SIG-M5 treated with dmso at 0.1 percent for 504 hours (cell line): ENCODE measurements around the gene GLDC.
"Not testable (repeated sequence)": the region's sequence is repeated elsewhere in the genome, so short reads cannot be mapped to it uniquely, and the experiment has no call there.

Experiments used
- DNase-seq: peaks from one replicate; lab custom pipeline; 2025; ENCODE audit not compliant: unreplicated experiment; lab: John Stamatoyannopoulos, UW

GLDC gene

DNA sequence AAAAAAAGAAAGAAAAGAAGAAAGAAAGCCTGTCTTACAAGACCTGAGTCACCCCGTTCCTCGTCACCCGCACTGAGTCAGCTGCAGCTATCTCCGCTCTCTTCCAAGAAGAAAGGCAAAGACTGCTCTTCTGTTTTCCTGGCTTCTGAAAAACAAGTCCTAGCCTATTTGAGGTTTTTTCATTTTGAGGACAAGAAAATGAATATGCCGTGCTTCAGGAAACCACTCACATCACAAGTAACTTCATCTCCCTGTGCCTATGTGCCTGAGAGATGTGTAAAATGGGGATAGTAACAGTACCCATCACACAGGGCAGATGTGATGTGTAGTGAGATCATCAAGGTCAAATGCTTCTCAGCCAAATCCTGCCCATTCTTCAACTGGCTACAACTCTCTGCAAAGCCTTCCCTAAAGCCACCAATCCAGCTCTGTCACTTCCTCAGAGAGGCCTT, 78.4 kb downstream of the GLDC start:
- DNase-seq = no peak

DNA sequence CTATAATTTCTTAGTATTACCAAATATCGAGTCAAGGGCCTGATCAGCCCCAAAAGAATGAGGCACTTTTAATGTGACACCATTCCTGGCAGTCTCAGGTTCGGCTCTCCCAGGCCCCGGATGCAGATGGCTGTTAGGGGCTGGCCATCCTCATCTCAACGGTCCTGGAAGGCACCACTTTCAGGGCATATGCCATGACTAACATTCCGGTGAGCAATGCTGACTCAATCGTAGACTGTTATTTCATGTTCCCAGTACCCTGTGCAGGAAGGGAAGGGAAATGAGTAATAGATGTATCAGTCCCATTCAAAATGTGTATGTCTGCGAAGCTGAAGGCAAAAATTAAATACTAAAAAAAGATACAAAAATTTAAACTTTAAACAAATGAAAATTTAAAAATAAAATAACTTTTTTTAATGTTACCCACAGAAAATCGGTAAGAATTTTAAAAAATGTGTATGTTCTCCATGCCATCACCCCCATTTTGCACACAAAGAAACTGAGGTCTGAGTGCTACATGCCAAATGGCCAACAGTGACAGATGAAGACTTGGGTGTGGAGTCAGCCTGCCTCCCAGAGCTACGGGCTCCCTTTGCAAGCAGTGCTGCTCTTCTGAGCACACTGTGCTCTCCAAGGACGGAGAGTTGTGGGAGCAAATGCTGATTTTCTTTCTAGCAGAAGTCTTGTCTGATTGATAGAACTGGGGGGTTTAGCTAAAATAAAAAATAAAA, 79.0 kb downstream of the GLDC start:
- peak; percentile 67 for DNase-seq

DNA sequence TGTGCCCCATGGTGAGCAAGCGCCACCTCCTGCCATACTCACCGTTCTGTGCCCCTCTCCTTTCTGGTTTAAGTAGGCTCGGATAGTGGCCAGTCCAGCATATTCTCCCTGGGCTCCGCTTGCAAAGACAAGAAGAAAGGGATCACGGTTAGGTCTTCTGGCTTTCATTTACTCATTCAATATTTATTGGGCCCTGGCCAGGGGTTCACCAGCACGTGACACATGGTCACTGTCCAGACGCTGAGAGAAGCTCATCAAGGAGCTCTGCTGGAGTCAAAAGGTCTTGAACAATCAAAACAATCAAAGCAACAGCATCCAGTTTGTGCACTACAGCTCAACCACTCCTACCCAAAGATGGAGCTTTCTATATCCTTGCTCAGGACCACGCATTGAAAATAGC, 80.2 kb downstream of the GLDC start:
- no peak for DNase-seq

DNA sequence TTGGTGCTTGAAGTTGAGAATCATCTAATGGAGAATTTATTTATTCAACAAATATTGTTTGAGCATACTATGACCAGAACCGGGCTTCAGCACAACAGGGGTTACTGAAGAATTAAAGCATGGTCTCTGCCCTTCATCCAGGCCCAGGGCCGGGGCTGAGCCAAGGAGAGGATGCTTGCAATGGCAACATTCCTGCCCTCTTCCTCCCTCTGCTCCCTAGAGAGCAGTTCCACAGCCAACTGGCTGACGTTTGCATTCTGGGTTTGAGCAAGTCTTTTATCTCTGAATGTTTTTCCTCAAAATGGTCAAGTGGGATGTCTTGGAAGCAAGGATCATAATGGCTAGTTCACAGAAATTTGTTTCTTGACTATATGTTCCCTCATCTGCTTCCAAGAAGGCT, 80.7 kb downstream of the GLDC start:
- no peak for DNase-seq

DNA sequence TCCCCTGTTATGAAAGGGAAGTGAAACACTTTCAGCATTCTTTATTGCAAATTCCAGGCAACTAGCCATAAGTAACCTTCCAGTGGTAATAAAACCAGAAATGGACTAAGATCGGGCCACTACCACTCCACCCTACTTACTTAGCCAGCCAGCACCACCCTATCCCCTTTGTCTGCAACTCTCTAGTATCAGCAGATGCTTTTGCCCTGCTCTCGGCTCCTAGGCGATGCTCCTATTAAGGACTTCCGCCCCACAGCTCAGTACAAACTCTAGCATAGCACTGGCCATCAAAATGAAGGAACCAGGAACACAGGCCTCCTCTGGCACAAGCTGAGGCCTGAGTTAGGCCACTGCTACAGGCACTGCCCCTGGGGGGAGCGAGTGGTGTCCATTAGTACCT, 81.2 kb downstream of the GLDC start:
- no peak for DNase-seq

DNA sequence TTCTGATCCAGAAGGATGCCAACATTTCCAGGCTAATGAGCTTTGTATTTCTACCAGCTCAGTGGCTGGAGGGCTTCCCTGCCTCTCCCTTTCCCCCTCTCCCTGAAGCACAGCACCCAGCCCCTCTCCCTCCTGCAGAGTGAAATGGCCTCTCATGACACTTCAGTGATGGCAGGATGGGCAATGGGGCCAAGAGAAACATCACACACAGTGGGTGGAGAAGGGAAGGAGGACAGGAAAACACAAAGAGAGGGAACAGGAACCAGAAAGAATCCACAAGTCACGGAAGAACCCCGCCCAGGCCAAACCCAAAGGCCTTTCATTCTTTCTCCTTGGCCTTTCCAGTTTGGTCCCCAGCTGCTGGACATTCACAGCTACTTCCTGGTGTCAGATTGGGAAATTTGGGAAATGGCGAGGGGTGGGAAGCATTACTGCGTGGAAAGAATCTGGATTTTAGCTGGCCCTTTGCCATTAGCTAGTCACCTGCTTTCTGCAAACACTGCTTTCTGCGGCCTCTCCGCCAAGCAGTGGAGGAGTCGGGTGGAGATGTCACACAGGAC, 82.6 kb downstream of the GLDC start:
- DNase-seq = no peak

DNA sequence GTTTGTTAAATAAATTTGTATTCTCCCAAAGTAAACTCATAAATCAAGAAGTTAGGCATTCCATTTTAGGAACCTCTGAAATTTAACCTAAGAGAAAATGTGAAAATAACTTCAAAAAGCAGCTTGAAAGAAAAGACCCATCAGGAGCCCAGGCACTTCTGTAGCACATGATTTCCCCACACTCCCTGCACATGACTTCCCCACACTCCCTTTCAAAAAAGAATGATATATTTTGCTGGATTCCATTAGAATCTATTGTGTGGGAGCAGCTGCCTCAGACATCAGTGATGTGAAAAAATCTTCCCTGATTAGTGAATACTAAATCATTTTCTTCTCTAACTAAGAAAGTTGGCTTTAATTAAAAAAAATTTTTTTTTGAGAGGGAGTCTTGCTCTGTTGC, 83.3 kb downstream of the GLDC start:
- no peak for DNase-seq

DNA sequence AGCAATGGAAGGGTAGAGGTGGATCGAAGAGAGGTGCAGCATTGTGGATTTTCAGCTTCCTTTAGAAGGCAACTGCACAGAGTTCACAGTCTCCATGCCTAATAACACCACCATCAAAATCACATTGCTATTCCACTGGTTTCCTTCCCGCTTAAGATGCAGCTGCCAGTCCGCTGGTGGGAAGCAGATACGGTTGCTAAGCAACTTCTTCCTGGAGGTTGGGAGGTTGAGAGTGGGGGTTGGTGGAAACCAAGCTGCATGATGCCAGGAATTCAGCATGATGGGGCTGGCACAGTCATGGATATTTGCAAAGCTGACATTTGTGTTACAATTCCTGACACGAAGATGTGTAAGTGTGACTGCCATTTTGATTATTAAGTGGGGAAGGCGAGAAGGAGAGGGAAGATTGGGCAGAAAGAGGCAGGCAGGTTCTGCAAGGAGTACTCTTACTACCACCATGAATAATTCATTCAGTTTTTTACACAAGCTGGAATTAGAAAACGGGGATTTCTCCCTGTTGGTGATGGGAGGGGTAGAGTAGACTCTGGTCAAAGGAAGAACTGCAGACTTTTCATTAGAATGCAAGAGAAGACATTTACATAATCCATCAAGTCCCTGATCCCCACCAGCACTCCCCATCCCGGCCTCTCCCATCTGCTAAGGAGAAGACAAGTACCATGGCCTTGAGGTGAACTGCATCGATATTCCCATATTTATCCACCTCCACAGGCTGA, 87.5 kb downstream of the GLDC start:
- no peak for DNase-seq

DNA sequence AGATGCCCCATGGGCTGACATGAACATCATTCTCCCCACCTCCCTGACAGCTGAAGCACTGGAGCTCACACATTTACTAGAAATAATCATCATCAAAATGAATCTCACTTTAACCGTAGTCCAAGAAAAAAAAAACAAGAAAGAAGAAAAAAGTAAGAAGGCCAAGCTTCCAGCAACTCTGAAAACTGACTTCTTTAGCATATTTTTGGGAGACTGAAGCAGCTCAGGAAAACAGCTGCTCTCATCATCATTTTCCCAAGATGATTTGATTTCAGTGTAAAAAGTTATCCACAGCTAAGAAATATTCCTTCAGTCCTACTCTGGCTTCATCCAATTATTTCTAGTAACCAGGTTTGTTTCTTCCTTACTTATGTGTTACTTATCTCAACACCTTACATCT, 91.7 kb downstream of the GLDC start:
- no peak for DNase-seq

DNA sequence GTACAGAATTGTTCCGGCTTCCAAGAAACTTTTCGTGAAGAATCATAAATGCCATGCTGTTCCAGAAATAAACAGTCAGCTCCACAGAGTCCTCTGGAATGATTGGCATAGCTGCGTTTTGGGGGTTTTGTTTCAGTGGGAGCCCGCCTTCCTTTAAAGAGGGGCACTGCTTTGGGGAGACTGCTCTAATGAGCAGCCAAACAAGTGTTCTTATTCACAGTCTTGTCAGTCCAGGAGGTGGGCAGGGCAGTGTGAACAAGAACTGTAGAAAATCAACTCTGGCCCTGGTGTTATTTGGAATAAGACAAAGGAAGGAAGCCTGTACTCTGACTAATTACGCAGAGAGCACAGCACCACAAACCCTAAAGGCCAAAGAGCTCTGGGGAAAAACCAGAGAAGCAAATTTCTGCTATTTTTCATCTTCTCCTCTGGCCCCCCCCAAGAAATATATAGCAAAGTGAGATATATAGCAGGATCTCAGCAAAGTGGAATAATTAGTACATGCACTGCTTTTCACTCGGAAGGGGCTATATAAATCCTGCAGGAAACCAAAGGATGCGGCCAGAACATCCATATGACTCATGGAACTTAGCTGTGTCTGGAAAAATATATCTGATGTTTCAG, 92.9 kb downstream of the GLDC start:
- no peak for DNase-seq

DNA sequence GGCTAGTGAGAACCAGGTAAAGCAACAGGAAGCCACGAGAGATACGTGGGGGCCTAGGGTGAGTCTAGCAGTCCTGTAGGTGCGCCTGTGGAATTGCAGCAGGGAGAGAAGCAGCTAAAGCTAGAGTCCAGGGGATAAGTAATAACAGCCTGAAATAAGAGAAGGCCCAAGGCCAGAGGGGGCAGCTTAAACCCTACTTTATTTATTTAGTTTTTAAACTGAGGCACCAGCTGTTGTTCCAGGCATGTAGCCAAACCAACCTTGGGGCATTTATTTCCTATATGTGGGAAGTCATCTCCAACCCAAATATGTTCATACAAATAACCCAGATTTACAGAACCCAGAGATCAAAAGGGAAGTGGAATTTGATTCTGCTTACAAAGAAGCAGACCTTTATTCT, 93.5 kb downstream of the GLDC start:
- no peak for DNase-seq

DNA sequence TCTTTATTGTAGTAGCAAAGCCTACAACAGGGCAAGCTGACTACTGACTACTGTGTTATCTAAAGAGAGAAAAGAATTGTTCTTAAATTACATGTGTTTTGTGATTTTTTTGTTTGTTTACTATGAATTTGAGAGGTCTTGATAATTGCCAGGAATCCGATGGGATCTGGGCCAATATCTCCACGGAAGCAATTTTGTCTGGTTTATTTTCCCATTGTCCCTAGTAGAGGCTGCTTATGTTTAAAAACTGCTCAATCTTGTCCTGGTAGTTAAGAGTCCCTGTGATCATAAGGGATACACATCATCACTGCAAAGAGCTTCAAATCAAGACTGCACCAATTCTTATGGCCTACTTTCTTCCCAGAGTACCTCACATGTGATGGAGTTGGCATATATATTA, 94.4 kb downstream of the GLDC start:
- DNase-seq = no peak

DNA sequence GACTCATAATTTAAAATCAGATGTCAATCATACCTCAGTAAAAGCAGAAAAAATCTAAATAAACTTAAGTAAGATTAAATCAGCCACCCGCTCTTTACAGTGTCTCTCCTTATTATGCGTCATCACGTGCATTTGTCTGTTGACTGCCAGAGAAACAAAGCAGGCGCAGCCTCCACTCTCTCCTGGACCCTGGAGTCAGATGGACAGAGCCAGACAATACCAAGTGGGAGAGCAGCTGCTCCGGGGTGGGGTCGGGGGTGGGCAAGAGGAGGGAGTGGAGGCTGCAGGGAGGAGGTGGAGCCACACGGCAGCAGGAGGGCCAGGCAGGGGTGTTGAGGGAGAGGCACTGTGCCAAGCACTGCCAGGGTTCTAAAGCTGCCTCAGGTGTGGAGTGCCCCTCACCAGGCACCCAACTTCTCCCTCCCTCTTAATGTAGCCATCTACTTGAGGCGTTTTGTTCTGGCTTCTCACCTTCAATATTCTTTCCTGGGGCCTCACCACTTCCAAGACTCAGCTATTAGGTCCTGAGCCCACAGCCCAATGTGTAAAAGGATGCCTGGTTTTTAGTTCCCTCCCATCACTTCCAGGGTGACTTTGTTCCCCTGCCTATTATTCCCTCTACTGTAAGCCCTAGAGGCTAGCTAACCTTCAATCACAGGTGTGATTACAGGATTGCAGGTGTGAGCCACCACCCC, 96.3 kb downstream of the GLDC start:
- no peak for DNase-seq

DNA sequence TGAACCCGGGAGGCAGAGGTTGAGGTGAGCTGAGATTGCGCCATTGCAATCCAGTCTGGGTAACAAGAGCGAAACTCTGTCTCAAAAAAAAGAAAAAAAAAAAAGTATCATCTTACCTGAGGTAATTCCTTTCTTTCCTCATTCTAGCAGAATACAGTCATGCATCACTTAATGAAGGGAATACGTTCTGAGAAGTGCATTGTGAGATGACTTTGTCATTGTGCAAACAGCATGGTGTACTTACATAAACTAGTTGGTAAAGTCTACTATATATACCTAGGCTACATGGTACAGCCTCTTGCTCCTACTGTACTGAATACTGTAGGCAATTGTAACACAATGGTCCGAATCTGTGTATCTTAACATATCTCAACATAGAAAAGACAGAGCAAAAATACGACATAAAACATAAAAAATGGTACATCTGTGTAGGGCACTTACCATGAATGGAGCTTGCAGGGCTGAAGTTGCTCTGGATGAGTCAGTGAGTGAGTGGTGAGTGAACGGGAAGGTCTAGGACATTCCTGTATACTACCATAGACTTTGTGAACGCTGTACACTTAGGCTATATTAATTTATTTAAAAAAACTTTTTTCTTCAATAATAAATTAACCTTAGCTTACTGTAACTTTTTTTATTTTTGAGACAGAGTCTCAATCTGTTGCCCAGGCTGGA, 100.4 kb downstream of the GLDC start:
- peak; percentile 10 for DNase-seq

DNA sequence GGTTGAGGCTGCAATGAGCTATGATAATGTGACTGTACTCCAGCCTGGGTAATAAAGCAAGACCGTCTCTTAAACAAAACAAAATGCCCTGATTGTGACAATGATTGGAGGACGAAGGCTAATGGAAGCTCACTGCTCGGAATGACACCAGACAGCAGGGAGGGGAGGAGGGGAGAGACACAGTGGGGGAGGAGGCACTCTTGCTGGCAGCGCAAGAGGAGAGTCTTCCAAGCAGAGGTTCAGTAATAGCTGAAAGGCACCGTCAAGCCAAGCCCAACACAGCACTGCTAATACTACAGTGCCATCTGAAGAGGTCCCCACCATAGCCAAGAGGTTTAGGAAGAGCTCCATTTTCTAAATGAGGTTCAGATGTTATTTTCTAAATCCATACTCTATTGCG, 102.3 kb downstream of the GLDC start:
- no peak for DNase-seq

DNA sequence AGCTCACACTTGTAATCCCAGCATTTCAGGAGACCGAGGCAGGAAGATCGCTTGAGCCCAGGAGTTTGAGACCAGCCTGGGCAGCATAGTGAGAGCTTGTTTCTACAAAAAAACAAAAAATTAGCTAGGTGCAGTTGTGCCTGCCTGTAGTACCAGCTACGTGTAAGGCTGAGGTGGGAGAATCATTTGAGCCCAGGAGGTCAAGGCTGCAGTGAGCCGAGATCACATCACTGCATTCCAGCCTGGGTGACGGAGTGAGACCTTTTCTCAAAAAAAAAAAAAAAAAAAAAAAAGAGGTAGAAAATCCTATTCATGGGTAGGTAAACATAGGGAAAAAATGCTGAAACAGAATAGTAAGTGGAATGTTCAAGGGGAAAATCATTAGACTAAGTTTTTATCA, 102.9 kb downstream of the GLDC start:
- not testable (repeated sequence) for DNase-seq

DNA sequence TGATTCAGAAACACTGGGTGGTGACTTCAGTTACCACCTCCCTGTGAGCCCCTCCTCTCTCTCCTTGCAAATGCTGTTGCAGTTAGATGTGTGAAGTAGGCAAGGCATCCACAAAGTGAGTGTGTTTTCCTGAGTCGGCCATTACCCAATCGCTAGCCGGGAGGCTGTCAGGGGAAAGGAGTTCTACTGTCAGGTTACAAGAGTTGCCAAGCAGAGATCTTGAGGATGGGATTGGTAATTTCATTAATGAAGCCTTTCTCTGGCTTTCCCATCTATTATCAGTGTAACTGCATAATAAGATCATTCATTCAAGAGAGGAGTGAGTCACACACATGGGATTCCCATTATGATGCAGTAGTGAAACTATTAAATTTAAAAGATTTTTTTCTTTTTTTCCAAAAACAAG, 106.9 kb downstream of the GLDC start:
- DNase-seq = no peak

DNA sequence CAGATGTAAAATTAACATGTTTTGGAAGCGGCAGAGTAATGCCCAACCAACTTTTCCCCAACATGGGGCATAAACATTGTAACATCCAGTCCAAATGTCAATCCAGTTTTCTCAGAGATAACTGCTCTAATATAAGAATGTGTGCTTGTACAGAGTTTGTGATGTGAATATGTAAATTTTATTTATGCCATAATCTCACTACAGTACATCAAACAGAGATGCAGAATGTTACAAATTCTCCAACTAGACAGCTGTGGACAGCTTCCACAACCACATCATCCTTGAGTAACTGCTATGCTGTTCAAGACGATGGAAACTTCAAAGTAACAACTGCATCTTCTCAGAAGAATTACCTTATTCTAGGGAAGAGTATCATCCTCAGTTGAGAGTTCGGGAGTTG, 109.9 kb downstream of the GLDC start:
- DNase-seq = no peak

DNA sequence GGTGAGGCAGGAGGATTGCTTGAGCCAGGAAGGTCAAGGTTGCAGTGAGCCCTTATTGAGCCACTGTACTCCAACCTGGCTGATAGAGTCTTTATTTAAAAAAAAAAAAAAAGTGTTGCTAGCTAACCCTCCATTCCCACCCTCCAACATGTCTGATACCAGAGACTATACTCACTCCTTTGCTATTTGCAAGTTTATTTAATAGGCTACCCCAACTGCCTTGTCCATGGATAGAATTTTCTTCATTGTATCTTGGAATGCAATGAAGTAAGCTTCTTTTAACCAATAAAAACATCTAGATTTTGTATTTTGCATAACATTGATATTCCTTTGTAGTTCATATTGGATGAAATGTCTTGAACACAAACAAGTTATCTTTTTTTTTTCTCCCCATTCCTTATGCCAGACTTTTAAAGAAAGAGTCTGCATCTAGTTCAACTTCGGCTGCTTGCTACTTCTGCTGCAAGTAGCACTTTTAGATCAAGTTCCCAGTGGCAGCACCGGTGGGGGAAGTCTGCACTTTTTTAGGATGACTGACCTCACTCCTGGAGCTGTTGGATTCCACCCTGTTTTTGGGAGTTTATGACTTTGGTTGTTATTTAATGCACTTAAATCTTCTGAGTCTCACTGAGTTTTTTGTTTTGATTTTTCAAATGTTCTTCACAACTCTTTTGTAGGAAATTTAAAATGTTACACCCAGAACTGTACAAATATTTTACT, 120.0 kb downstream of the GLDC start:
- DNase-seq = no peak

DNA sequence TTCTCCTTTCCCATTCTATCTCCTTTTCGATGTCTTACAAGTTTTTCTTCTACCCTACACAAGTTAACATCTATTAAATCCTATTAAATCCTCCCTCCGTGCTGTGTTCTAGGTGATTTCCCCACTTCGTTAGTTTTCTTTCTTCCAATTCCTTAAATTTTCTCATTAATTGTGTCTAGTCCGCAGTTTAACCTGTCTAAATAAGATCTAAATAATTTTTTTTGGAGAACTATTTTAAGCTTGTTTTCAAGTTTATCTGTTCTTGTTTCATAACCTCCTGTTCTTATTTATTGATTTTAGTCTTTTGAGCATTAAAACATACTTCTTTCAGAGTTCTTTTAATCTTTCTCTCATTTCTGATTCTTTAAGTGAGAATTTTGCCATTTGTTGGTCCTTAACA, 123.3 kb downstream of the GLDC start:
- no peak for DNase-seq
